Dendritic cell treated with granulocyte-macrophage colony-stimulating factor and Interleukin-4, amounts not matched to agents 40 ng/mL and 50 ng/mL, for 4 days (primary cell): ENCODE results near the gene LRWD1.
"Not testable (repeated sequence)": the region's sequence is repeated elsewhere in the genome, so short reads cannot be mapped to it uniquely, and the experiment has no call there.

ENCODE experiments used
- H3K27ac Mint-ChIP-seq: one replicate; pipeline ENCODE4 v1.8.0; 2022; ENCODE audit warnings: mild to moderate bottlenecking, mixed read lengths
- H3K27me3 Mint-ChIP-seq: one replicate; pipeline ENCODE4 v1.8.0; 2022; ENCODE audit warnings: mild to moderate bottlenecking, mixed read lengths
- H3K36me3 Mint-ChIP-seq: one replicate; pipeline ENCODE4 v1.8.0; 2022; ENCODE audit warnings: low read depth, mixed read lengths
- H3K4me1 Mint-ChIP-seq: one replicate; pipeline ENCODE4 v1.8.0; 2022; ENCODE audit warnings: low read depth, mixed read lengths
- H3K4me3 Mint-ChIP-seq: one replicate; pipeline ENCODE4 v1.8.0; 2022; ENCODE audit warnings: mild to moderate bottlenecking, moderate library complexity, mixed read lengths
- H3K9me3 Mint-ChIP-seq: one replicate; pipeline ENCODE4 v1.8.0; 2022; ENCODE audit warnings: mixed read lengths
- intact Hi-C: fragments of 100-400 bp; cut with micrococcal nuclease; formaldehyde crosslinking; loops from one replicate; pipeline ENCODE4 v1.15.0; 2022

LRWD1 gene

DNA sequence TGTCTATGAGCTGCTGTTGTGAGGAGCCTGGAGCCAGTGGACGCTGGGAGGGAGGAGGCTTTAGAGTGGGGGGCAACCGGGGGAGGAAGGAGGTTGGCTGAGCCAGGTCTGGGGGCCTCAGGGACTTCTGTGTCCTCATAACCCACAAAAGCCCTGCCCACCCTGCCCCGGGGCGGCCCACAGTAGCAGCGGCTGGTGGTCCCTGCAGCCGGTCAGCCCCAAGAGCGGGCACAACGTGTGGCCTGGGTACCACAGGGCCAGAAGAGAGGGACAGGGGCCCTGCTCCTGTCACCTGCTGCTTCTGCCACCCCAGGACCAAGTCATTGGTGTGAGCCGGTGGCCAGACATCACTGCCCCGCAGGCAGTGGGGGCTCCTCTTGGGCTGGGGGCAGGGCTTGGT, 17.2 kb downstream of the LRWD1 start:
- H3K4me3 Mint-ChIP-seq, H3K36me3 Mint-ChIP-seq, H3K27ac Mint-ChIP-seq, H3K4me1 Mint-ChIP-seq, H3K9me3 Mint-ChIP-seq, intact Hi-C loops, H3K27me3 Mint-ChIP-seq: not testable (repeated sequence)

DNA sequence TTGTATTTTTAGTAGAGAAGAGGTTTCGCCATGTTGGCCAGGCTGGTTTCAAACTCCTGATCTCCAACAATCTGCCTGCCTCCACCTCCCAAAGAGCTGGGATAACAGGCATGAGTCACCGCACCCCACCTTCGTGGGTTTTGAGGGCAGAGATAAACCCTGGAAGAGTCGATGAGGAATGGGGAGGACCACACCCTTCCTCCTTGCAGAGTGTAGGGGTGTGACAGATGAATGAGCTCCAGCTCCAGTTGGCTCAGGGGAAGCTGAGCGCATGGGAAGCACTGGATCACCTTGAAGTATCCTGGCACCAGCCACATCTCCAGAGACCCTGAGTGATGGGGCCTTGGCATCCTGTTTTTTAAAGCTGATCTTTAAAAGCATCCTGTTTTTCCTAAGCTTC, 19.5 kb downstream of the LRWD1 start:
- H3K4me3 Mint-ChIP-seq, H3K36me3 Mint-ChIP-seq, intact Hi-C loops, H3K4me1 Mint-ChIP-seq, H3K27ac Mint-ChIP-seq, H3K9me3 Mint-ChIP-seq, H3K27me3 Mint-ChIP-seq: not testable (repeated sequence)

DNA sequence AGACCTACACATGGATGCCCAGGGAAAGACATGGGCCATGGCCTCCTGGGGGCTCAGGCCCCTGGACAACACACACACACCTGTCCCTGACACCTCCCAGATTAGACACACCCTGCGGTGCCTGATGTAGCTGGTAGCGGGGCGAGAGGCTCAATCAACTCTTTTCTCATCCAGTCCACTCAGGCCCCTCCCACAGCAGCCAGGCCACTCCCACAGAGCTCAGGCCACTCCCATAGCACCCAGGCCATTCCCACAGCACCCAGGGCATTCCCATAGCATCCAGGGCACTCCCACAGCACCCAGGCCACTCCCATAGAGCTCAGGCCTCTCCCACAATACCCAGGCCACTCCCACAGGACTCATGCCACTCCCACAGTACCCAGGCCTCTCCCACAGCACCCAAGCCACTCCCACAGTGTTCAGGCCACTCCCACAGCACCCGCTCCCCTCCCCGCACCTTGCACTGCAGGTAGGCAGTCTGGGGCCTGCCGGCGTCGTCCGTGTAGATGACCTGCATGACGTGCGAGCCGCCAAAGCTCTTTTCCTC, 25.8 kb downstream of the LRWD1 start:
- H3K4me1 Mint-ChIP-seq, H3K9me3 Mint-ChIP-seq, H3K36me3 Mint-ChIP-seq, H3K27ac Mint-ChIP-seq, H3K27me3 Mint-ChIP-seq, intact Hi-C loops, H3K4me3 Mint-ChIP-seq: not testable (repeated sequence)

- H3K36me3 Mint-ChIP-seq, H3K4me3 Mint-ChIP-seq, H3K27me3 Mint-ChIP-seq, H3K27ac Mint-ChIP-seq, H3K4me1 Mint-ChIP-seq, intact Hi-C loops, H3K9me3 Mint-ChIP-seq: not testable (repeated sequence)
Observed at GRCh38 chr7:102493220-102493935, 28.6 kb downstream of the LRWD1 start.

DNA sequence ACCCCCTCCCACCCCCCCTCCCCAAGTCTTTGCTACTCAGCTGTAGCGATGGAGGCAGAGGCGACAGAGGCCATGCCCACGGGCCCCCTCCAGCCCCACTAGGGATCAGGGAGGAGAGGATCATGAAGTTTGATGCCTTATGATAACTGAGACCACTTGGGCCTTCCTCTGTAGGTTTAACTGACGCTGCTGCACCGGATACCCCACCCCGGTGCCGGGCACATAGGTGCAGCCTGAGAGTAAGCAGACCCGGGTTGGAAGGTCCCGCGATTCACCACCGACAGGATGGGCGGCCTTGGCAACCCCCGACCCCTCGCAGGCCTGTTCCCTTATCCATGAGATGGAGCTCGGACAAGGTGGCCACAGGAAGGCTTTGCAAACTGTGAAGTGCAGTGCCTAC, 29.2 kb downstream of the LRWD1 start:
- intact Hi-C loops, H3K9me3 Mint-ChIP-seq, H3K4me3 Mint-ChIP-seq, H3K27me3 Mint-ChIP-seq, H3K4me1 Mint-ChIP-seq, H3K36me3 Mint-ChIP-seq, H3K27ac Mint-ChIP-seq: not testable (repeated sequence)

DNA sequence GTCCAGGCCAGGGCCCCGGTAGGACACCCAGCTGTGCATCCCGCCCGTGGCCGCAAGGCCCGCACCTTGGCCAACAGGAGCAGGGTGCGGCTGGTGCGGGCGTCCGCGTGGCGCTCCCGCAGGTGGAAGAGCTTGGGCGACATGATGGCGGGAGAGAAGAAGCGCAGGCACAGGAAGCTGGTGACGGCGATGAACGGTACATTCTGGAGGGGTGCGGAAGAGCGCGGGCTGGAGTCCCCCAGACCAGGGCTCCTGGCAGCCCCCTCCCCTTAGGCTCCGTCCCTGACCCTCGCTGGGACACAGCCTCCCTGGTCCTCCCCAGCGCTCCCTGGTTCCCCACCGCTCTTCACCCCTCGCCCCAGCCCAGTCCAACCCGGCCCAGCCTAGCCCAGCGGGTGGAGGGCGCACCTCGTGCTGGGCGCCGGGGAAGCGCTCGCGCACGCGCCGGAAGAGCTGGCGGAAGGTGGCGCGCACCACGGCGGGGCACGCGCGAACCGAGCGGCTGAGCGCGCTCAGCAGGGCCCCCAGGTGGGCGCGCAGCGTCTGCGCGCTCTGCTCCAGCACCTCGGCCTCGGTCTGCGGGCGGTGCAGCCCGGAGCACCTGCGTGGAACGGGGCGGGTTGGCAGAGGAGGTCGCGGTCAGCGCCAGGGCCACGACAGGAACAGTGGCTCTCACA, 29.8 kb downstream of the LRWD1 start:
- H3K4me1 Mint-ChIP-seq, H3K36me3 Mint-ChIP-seq, H3K4me3 Mint-ChIP-seq, intact Hi-C loops, H3K27me3 Mint-ChIP-seq, H3K9me3 Mint-ChIP-seq, H3K27ac Mint-ChIP-seq: not testable (repeated sequence)

DNA sequence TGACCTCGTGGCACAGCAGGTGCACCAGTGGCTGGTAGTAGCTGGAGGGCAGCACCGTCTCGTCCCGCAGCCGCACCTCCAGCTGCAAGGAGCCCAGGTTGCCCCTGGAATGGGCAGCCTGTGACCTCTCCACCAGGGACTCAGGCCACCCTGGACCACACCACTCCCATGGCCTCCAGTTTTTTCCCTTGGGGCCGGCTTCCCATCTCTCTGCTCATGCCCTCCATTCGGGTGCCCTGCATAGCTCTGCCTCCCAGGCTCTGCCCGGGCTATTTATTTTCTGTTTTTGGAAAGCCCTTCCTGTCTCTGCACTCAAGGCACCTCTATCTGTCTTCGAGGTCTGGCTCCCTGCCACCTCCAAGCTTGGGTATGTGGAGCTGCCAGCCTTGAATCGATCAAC, 32.1 kb downstream of the LRWD1 start:
- intact Hi-C loops, H3K27ac Mint-ChIP-seq, H3K36me3 Mint-ChIP-seq, H3K9me3 Mint-ChIP-seq, H3K4me3 Mint-ChIP-seq, H3K4me1 Mint-ChIP-seq, H3K27me3 Mint-ChIP-seq: not testable (repeated sequence)

DNA sequence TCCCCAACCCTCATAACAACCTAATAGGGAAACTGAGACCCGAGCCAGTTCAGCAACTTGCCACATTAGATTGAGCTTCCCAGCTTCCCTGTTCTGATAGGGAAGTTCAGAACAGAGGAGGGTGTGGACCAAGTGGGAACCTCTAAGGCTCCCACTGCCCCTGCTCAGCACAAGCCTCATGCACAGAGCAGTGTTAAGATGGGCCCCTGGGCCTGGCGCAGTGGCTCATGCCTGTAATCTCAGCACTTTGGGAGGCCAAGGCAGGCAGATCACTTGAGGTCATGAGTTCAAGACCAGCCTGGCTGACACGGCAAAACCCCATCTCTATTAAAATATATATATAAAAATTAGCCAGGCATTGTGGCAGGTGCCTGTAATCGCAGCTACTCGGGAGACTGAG, 32.5 kb downstream of the LRWD1 start:
- H3K4me3 Mint-ChIP-seq, H3K27me3 Mint-ChIP-seq, H3K4me1 Mint-ChIP-seq, intact Hi-C loops, H3K27ac Mint-ChIP-seq, H3K36me3 Mint-ChIP-seq, H3K9me3 Mint-ChIP-seq: not testable (repeated sequence)

DNA sequence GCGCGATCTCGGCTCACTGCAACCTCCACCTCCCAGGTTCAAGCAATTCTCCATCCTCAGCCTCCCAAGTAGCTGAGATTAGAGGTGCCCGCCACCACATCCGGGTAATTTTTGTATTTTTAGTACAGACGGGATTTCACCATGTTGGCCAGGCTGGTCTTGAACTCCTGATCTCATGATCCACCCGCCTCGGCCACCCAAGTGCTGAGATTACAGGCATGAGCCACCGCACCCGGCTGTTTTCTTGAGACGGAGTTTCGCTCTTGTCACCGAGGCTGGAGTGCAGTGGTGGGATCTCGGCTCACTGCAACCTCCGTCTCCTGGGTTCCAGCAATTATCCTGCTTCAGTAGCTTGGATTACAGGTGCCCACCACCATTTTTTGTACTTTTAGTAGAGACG, 33.5 kb downstream of the LRWD1 start:
- intact Hi-C loops, H3K27me3 Mint-ChIP-seq, H3K4me3 Mint-ChIP-seq, H3K4me1 Mint-ChIP-seq, H3K36me3 Mint-ChIP-seq, H3K27ac Mint-ChIP-seq, H3K9me3 Mint-ChIP-seq: not testable (repeated sequence)

GRCh38 chr7:102503141-102503540, 38.4 kb downstream of the LRWD1 start:
- H3K27me3 Mint-ChIP-seq, H3K9me3 Mint-ChIP-seq, intact Hi-C loops, H3K4me3 Mint-ChIP-seq, H3K27ac Mint-ChIP-seq, H3K4me1 Mint-ChIP-seq: not testable (repeated sequence)
- H3K36me3 Mint-ChIP-seq, result peaks cover 11% of the 10 kb centered on the region

DNA sequence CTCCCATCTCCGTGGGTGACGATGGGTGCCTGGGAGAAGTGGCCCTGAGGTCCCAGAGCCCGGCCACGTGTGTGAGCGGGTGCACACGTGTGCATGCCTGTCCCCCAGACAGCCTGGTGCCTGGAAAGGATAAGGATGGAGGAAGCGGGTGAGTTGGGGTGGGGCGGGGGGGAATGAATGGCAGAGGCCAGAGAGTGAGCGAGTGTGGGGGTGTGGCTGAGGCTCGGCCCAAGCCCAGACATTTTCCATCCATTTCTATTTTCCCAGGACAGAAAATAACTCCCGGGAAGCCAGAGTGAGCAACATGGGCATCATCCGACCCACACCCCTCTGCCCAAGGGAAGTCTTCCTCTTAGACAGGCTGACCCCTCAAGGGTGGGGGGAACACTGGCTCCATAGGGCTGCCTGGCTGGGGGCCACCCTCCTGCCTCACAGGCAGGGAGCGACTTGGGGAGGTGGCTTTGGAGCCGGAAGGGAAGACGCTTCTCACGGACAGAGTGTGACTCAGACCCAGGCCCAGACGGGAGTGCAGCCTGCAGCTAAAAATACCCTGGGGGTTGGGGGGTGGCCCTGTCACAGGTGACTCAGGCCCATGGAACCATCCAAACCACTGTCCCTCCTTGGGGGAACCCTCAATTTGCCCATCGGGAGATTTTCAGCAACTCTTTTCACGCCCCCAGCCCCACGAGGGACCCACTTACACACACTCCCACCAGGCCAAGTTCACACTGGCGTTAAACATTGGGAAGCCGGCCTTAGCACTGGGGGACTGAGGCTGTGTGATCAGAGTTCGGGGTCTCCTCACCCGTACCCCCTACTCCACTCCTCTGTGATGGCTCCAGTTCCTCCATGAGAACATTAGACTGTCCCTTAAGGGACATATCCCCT, 40.8 kb downstream of the LRWD1 start:
- H3K36me3 Mint-ChIP-seq, H3K4me1 Mint-ChIP-seq, H3K9me3 Mint-ChIP-seq, intact Hi-C loops, H3K27me3 Mint-ChIP-seq, H3K27ac Mint-ChIP-seq, H3K4me3 Mint-ChIP-seq: not testable (repeated sequence)

GRCh38 chr7:102507410-102508088, 42.8 kb downstream of the LRWD1 start:
- H3K4me1 Mint-ChIP-seq, H3K27ac Mint-ChIP-seq, H3K36me3 Mint-ChIP-seq, H3K9me3 Mint-ChIP-seq, H3K27me3 Mint-ChIP-seq, H3K4me3 Mint-ChIP-seq, intact Hi-C loops: not testable (repeated sequence)

GRCh38 chr7:102510575-102510974, 45.8 kb downstream of the LRWD1 start:
- H3K27me3 Mint-ChIP-seq, H3K4me3 Mint-ChIP-seq, H3K27ac Mint-ChIP-seq, H3K9me3 Mint-ChIP-seq, H3K36me3 Mint-ChIP-seq, intact Hi-C loops, H3K4me1 Mint-ChIP-seq: not testable (repeated sequence)
